HG03558 (cell line): ENCODE measurements around the gene KCNH2.

Experiments used
- ATAC-seq: cut with Tn5 transposase; IDR thresholded peaks from one replicate; pipeline ENCODE4 v1.9.1; 2021; ENCODE audit warnings: moderate number of reproducible peaks; ENCODE audit not compliant: unreplicated experiment; ENCODE audit errors: extremely low read depth

Gene KCNH2

DNA sequence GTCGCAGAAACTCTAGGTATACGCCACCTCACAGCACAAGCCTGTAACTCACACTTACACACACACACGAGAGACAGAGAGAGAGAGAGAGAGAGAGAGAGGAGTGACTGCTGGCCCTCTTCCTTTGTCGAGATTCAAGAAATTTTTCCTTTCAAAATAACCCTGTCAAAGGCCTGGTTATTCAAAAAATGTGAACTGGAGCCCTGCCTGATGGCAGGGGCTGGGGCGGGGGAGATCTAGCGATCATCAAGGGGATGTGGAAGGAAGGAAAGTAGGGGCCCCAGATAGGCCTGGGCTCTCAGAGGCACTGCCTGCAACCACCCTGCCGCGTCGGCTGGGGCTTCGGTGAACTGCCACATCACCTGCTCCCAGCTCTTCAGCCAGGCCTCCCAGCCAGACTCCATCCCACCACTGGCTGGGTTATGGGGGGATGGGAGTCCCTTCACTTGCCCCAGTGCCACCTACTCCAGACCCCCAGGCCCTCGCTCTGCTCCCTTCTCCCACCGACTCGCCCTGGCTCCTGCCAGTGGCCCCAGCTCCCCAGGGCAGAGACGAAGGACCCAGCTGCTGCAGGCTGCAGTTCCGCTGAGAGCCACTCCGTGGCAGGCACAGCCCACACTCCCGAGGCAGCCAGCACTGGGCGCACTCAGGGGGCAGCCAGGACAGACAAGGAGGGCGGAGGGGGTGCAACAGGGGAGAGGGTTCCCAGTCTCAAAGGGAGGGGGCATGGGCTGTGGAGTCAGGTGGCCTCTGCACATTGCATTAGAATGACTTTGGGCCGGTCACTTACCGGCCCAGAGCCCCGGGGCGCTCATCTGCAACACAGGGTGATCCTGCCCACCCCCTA, 15.3 kb downstream of the KCNH2 start:
- no peak for ATAC-seq

- no peak for ATAC-seq
Measured at GRCh38 chr7:150962290-150962552, 15.9 kb downstream of the KCNH2 start.

GRCh38 chr7:150961510-150962289, 16.4 kb downstream of the KCNH2 start:
- ATAC-seq = no peak

DNA sequence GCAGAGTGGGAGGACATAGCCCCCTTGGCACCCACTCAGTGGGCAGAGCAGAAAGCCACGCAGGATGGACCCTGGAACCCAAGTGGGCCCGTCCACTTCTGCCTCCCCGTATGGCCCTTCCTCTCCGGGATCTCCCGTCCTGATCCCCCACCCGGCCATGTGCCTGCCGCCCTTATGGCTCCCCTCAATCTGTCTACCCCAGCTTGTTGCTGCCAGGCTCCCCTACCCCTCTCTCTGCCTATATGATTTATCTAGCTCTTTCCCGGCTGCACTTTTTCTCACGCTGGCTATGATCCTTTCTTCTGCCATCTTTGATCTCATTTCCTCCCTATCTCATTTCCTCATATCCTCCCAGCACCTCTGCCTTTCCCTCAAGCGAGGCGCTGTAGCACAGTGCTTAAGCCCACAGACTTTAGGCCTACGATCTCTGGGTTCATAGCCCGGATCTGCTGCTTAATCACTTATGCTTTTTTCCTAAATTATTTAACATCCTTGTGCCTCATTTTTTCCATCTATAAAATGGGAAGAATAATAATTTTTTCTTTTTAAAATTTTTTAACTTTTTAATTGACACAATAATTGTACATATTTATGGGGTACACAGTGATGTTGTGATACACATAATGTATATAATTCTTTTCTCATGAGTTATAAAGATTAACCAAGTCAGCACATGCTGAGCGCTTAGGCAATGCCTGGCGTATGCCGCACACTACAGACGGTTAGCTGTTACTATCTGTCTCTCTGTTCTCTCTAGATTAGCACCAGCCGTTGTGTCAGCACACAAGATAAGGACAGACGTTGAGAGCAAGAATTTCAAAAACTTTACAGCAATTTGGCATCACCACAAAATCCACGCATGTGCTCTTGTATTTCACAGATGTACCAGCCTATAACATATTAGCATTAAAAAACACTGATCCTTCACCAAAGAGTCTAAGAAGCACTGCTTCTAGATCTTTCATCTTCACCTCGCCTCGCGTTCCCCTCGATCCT, 18.1 kb downstream of the KCNH2 start:
- ATAC-seq = no peak

DNA sequence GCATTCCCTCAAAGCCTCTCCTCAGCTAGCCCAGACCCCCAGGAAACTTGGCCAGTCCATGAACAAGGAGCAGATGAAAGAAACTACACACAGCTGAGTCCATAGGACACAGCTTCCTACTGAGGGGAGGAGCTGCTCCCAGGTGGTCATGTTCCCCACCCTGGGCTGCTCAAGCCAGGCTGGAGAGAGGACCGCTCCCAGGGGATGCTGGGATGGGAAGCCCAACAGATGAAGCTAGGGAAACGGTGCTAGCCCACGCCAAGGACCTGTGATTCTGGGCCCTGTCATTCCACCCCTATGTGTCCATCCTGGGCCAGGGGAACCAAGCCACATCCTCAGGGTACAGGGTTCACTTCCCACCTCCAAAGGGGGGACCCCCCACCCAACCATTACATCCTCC, 19.0 kb downstream of the KCNH2 start:
- no peak for ATAC-seq

GRCh38 chr7:150958597-150958996, 19.5 kb downstream of the KCNH2 start:
- ATAC-seq = no peak

- no peak for ATAC-seq
Measured at GRCh38 chr7:150958062-150958552, 20.0 kb downstream of the KCNH2 start.

DNA sequence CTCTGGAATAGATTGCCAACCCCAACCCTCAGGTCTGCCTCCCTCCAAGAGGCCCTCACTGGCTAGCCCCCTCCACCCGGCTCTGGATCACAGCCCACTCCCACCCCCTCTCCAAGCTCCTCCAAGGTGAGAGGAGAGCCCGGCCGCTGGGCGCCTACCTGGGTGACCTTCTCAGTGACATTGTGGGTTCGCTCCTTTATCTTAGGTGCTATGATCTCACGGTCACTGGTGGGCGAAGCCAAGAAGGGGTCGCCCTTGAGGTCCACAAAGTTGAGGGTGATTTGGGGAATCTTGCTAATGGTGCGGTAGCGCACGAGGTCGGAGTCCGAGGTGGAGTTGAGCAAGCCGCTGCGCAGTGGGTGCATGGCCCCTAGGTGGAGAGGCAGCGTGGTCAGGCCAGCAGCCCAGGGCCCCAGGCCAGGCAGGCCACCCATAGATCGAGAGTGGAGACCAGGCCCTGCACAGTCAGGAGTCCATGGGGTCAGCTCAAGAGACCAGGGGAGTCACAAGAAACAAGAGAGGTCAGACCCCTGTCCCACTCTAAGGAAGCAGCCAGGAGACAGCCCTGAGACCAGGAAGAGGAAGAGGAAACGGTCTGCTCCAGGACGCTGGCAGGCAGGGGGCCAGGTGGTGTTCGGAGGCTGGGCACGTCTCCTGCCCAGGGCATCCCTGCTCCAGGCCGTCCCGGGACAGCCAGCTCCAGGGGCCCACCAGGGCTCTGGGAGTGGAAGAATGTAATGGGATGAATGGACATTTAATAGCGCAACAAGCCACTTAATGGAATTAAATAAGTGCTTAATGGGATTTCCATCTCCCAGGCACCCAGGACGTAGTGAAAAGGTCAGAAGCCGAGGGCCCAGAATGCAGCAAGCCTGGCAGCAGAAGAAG, 20.7 kb downstream of the KCNH2 start:
- ATAC-seq = no peak

- ATAC-seq = no peak
Measured at GRCh38 chr7:150956395-150957132, 21.6 kb downstream of the KCNH2 start.

GRCh38 chr7:150955519-150956394, 22.4 kb downstream of the KCNH2 start:
- ATAC-seq = no peak

- ATAC-seq = no peak
Measured at GRCh38 chr7:150954986-150955518, 23.1 kb downstream of the KCNH2 start.

DNA sequence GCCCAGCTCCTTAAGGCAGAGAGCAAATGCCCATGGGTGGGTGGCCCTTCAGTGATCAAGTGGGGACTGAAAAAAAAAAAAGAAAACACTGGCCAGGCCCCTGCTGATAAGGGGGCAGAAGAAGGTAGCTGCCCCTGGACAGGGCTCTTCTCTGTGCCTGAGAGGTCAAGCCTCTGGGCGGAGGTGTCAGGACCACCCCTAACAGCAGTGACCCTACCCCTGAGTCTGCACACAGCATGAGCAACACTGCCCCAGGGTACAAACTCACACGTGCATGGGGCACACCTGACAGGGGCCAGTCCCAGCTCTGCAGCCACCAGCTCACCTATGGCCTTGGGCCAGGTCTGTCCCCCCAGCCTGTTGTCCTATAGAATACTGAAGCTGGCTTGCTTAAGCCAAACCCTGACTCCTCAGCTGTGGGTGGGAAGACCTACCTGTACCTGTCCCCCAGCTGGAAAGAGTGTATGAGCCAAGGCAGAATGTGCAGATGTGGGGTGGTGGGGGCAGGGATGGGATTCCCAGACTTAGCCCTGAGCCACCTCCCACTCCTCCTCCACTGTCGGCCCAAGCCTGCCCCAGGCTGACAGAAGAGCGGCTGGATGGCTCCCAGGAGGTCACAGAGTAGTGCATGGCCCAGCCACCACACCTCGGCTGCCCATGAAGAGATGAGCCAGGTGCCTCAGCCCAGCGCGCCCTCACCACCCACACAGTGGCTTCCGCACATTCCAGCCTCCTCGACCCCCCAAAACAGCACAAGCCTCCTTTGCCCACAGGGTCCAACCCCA, 23.7 kb downstream of the KCNH2 start:
- ATAC-seq = no peak

DNA sequence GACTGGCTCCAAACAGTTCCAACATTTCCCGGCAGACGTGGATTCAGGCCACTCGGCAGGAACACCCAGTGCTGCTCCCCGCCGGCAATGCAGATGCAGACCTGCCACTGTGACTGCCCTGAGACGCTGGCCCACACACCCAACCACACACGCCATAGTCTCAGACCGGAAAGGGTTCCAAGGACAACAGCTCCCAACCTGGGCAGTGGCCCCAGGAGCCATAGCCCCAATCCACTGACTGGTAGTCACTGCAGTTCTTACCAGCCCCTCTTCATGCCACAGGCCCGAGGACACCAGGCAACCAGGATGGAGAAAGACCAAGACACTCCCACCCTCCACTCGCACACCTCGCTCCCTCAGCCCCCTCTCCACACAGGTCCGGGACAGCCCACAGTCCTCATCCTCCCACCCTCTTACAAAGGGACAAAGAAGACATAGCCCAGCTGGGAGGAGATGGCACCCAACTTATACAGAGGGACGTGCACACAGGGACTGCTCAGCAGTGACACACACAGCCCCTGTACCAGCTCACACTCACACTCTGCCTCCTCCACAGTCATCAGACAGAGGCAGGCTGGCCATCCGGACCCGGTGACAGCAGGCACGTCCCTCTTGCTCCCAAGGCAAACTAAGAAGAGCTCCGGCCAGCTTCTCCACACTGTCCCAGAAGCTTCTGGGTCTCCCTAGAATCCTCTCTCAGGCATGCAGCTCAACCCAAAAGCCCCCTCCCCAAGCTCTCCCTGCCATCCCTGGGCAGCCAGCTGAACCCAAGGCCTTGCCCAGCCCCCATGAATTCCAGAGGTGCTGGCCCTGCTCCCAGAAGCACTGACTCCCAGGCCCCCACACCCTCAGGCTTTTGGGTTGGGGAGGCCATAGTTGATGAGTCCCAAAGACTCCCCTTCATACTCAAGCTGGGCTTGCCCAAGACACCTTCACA, 24.8 kb downstream of the KCNH2 start:
- ATAC-seq = no peak

GRCh38 chr7:150952331-150953050, 25.6 kb downstream of the KCNH2 start:
- no peak for ATAC-seq

GRCh38 chr7:150951521-150951920, 26.6 kb downstream of the KCNH2 start:
- ATAC-seq = no peak
